ENCODE measurements around the gene ZNF697.

ZNF697 gene

DNA sequence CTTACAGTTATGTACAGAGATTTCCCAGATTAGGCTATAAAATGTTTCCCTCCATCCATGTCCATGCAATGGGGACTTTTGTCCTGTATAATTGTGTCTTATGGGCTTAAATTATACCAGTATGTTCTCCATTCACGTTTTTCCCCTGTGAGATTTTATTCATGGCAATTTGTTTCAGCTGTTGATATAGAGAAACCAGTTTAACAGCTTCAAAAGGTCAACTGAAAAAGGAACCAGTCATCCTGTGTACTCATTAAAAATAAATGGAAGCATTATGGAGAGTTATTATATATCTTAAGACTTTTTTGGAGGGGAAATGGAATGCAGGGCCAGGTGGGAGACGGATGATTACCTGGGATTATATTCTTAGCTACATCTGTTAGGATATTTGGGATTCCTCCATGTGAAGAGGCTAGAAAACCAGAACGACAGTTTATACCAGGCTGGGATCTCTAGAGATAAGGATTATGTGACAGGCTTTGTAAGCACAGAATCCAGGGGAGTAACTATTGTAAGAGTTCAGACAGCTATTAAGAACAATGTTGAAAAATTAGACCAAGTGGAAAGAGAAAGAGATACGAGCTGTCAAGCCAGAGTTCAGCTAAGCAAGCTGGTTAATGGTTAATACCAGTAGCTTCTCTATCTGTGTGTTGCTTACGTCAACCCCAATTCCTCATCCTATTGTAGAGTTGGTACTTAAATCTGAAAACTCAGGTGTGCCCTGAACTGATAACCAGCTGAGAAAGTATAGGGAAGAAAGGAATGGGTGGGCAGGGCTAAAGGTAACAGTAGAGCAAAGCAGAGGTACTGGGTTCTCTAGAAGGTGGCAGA lies 12.4 kb upstream of the ZNF697 start:
- no peak for DNase-seq

- no peak for DNase-seq
These were observed 11.6 kb upstream of the ZNF697 start for GRCh38 chr1:119659628-119660027.

- DNase-seq, result no peak
These were observed 8.4 kb upstream of the ZNF697 start for GRCh38 chr1:119656410-119656955.

- DNase-seq, result no peak
These were observed 7.1 kb upstream of the ZNF697 start for GRCh38 chr1:119655154-119655553.

DNA sequence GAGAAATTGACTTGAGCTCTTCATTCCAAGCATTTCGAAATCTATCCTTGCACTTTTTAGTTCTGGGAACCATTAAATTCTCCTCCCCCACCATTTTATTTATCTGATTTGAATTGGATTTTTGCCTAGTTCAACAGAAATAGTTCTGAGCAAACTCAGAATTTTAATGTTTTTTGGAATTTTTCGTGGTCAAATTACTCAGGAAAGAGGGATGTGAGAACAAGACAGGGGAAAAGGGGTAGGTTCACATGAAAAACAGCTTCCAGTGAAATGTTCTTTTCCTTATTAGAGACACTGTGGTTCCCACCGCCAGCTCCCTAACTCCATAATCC lies 5.7 kb upstream of the ZNF697 start:
- DNase-seq, result no peak

DNA sequence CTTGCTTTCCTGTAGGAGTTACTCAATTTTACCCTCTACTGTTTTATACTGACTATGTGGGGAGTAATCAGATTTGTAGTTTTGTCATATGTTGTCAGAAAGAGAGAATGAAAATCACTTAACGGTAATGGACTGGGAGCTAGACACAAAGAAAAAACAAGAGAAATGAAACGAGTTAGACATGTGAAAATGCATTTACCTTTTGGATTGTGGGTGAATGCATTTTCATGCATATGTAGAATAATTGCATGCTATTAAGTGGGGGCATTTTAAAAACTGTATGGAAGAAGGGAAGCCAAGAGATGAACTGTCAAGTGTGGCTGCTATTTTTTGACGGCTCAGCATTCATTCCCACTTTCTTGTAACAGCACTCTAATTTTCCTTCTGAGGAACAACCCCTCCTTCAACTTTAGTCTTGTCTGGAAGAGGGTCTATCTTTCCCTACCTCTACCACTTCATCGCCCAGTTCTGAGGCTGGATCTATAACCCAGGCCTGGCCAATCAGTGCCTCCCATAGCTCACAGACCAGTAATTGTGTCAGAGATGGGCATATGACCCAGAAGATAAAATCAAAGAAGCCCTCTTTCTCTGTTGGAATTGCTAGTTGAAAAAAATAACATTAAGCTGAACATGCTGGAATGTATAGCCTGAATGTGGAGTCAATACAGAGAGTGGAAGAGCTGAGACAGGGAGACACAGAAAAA lies 5.2 kb upstream of the ZNF697 start:
- no peak for DNase-seq

- DNase-seq, result no peak
These were observed 4.5 kb upstream of the ZNF697 start for GRCh38 chr1:119652587-119652986.

DNA sequence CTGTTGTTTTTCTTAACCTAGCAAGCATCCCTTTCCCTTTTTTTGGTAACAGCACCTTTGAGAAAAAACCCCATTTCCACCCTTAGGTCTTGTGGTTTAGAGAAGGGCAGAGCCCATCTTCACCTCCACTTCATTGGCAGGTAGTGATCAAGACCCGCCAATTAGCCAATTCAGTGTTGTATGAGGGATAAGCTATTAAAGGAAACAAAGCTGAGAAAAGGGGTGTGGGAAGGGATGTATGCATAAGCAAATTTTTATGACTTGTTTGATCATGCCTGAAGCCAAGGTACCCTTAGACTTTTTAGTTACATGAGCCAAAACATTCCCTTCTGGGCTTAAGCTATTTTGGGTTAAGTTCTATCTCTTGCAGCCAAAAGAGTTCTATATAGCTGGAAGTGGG lies 3.6 kb upstream of the ZNF697 start:
- no peak for DNase-seq

DNA sequence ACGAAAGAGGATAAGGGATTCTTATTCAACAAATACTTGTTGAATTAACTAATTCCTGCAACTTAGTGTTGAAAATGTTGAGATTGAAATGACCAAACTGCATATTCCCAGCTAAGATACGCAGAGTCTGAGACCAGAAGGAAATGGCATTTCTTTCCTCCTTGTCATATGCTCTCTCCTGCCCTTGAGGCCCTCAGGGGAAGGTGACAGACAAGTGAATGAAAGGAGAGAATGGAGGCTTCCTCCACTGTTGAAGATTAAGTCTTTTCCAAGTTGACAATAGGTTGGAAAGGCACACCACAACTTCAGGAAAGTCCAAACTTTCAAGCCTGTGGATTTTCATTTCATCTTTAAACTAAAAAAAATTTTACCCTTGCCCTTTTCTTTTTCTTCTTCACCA lies 3.1 kb upstream of the ZNF697 start:
- no peak for DNase-seq

GRCh38 chr1:119648620-119649004 lies 546 bp upstream of the ZNF697 start:
- no peak for DNase-seq

DNA sequence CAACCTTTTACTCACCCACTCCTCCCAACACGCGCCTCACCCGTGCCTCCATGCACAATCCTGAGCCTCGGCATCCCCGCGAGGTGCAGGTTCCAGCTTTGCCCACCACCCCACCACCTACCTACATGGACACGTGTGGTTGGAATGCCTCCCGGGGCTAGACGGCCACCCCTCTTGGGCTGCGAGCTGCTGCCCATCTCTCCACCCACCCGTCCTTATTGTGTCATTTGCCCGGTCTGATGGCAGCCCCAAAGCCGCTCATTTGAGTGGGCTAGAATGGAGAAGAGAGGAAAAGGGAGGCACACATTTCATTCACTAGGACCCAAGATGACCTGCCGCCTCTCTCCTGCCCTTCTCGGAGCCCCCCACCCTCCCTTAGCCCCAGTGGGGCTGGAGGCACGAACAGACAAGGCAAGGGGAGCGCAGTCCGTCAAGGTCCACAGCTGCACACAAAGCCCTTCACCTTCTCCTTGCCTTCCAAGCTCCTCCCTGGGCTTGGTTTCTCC lies 785 bp downstream of the ZNF697 start:
- DNase-seq, result no peak

DNA sequence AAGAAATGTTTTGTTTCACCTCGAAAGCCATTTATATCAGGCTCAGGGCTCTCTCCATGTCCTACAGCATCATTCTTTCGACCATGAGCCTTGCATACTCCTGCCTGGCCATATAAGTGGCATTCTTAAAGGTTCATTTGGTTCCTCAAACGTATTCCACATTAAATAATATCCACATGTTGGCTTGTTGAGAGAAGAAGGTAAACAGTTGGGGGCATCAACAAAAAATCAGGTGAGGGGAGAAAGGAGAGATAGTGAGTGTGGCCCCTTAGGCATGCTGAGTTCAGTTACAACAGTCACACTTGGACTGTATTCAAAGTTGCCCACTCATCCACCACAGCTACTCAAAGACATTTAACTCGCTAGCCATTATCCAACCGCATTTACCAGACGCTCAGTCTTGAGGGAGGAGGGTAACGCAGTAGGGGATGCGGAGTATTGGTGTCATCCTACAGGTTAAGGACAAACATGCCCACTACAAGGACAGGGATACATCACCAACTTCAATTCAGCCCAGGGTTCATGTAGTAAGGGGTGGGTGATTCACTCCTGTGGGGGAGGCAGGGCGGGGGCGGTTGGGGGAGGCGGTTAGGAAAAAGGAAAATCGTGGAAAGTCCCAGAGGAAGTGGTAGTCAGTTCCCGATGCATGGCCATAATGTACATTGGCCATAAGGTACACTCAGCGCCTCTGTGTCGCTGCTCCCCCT lies 1.4 kb downstream of the ZNF697 start:
- no peak for DNase-seq

DNA sequence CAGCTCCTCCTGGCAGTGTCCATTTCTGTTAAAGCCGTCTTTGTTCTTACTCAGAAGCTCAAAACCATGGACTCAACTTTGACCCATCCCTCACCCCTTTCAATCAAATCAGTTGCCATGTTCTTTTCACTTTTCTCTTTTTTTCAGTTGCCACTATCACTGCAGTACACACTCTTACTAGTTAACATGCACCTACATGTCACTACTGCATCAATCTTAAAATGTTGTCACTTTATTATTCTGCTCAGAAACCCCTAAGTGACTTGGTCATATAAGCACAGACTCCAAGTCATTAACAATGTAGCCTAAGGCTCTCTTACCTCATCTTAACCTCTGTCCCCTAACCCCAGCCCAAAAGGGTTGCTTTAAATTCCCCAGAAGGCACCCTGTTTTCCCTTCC lies 9.0 kb downstream of the ZNF697 start:
- no peak for DNase-seq

DNA sequence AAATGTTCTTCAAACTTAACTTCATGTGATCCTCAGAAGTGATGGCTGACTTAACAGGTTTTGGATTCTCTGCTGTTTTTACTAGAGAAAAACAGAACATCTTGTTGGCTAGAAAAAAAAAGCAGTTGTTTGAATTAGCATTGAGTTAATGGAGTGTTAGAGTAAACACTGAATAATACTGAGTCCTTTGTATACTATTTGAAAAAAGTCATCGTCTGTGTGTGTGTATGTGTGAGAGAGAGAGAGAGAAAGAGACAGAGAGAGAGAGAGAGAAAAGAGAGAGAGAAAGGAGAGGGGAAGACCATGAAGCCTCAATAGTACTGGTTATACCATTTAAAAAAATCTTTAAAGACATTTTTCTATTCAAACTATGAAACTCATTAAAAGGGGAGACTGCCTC lies 10.4 kb downstream of the ZNF697 start:
- DNase-seq, result no peak

DNA sequence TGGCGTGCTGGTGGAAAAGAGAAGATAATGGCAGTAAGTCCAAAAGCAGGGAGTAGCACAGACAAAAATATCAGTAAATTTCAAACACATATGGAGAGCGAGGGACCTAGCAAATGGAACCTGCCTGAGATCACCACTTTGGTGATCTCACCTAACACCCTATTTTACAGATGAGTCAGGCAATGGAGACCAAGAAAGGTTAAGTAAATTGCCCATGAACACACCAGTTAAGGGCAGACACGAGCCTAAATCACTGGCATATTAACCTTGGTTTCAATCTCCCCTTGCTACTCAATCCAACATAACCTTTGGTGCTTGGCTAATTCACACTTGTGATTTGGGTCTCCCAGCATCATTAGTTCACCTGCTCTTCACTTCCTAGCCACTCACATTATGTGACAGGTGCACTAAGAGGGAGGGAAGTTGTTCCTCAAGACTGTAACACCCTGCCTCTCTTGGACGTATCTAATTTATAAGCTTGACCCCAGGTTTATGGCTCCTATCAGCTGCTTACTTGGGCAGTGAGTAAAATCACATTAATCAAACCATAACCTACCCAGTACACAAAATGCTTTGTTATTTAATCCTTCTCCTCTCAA lies 11.5 kb downstream of the ZNF697 start:
- no peak for DNase-seq

DNA sequence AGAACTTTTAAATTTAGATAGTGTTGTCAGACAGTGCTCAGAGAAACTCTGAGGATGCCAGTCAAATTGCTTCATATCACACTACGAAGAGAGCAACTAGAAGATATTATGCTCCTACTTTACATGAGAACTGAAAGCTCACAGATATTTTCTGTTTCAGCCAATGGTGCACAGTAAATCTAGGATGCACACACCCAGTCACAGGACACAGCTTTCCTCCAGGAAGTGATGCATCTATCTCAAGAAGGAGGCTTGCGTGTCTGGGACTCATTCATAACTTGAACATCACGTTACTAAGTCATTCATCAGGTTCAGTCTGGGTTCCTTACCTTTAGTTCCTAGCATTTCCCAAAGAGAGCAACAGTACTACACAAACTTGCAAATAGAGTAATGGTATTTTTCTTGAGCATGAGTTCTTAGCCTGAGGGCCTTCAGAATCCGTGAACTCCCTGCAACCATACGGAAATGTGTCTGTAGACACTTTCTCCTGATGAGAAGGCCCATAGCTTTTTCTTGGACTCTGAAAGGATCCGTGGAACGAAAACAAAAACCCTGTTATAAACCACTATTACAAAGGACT lies 12.2 kb downstream of the ZNF697 start:
- no peak for DNase-seq

- DNase-seq, result no peak
These were observed 14.1 kb downstream of the ZNF697 start for GRCh38 chr1:119634016-119634415.

DNA sequence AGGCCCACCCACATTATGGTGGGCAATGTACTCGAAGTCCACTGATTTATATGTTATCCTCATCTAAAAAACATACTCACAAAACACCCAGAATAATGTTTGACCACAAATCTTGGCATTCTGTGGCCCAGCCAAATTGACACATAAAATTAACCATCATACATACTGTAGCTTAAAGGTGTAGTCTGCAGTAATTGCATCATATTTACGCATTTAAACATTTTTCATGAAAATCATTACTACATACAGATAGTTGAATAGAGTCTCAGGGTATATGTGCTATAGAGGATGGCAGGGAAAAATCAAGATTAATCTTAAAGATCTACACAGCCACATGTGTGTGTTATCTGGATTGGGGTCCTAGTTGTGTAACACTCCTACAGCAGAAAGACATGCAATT lies 14.5 kb downstream of the ZNF697 start:
- no peak for DNase-seq

DNA sequence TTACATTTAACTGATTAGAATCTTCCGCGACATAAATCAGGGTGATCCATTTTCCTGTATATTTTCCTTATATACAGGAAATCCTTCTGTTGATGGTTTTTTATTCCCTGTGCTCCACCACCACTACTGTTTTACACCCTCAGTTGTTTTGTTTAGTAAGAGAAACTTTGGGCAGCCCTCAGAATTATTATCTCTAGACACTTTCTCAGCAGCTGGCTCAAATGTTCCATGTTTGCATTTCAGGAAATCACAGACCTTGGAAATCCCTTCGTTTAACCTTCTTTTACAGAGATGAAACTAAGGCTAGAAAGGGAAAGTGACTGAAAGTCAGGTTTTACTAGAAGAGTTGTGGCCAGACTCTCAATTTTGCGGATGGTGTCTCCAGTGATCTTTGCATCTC lies 15.2 kb downstream of the ZNF697 start:
- no peak for DNase-seq

DNA sequence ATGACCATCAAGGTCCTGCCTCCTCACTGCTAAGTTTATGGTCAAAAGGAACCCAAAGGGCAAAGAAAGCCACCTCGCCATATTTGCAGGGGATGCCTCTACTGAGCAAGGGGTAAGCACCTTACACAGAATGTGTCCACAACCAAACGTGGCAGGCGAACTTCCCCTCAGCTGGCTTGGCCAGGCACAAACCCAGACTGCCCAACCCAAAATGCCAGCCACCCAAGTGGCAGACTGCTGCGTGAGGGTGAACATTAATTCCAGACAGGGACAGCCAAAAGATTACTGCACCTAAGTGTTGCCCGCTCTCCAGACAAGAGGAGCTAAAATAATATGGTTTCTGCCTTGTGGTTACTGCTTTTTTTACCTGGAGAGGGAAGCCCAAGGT lies 16.0 kb downstream of the ZNF697 start:
- no peak for DNase-seq

DNA sequence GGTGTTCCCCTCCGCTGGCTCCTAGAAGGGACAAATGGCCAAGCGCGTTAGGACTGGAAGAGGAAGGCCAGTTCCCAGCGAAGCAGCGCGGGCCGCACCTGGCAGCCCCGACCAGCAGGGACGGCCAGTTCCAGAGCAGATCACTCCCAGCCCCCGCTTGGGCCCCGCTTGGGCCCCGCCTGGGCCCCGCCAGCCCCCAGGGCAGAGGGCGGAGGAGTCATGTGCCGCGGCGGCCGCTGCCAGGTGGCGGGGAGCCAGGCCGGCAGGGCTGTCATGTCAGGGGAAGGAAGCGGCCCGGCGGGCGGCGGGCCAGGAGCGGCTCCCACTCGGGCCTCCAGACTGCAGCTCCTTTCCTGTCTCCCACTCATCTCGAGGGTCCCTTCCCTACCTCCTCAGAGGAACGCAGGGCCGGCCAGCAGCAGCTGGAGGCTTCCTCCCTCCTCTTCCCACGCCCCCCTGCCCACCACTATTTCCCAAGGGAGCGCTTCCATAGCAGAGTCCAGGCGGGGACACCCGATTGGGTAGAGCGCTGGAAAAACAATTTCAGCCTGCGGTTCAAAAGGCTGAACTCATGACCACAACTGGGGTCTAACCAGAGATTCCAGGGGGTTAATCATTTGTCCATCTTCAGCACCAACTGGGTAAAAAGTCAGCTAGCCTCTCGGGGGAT lies 16.5 kb downstream of the ZNF697 start:
- no peak for DNase-seq

- no peak for DNase-seq
These were observed 17.0 kb downstream of the ZNF697 start for GRCh38 chr1:119631086-119631432.

All from activated CD4-positive, CD25-positive, alpha-beta regulatory T cell (primary cell).